Measurements from ENCODE around the gene CA5A. TPM values are rescaled to one million over a fixed set of nuclear protein-coding genes. Genes with fewer than 3 reads are reported as not detected.
A peak's percentile ranks its signal among the peaks of the same experiment; 100 is the strongest.

The CA5A gene
- total and polyA plus RNA-seq, 7 donors: not detected

DNA sequence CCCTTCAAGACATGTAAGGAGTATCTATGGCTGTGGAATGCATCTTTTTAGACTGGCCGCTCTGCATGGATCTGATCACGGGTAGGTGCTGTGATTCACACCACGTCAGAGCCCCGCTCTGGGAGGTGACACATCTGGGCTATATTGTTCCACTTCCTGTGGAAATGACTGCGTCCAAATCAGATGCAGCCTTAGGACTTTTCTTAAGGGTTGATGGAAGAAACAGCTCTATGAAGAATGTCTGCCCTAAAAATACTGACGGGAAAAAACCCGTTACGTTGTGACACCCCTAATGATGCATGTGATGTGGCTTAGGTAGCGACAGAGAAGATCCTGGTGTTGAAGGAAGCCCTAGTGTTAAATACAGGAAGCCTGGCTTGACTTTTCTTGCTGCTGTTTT, 27.1 kb upstream of the CA5A start:
- TF ChIP-seq EP300 (IDR thresholded peaks at IDR 0.05): no peak
- TF ChIP-seq, protein P1, sequence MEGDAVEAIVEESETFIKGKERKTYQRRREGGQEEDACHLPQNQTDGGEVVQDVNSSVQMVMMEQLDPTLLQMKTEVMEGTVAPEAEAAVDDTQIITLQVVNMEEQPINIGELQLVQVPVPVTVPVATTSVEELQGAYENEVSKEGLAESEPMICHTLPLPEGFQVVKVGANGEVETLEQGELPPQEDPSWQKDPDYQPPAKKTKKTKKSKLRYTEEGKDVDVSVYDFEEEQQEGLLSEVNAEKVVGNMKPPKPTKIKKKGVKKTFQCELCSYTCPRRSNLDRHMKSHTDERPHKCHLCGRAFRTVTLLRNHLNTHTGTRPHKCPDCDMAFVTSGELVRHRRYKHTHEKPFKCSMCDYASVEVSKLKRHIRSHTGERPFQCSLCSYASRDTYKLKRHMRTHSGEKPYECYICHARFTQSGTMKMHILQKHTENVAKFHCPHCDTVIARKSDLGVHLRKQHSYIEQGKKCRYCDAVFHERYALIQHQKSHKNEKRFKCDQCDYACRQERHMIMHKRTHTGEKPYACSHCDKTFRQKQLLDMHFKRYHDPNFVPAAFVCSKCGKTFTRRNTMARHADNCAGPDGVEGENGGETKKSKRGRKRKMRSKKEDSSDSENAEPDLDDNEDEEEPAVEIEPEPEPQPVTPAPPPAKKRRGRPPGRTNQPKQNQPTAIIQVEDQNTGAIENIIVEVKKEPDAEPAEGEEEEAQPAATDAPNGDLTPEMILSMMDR (IDR thresholded peaks at IDR 0.05): no peak
- TF ChIP-seq POLR2AphosphoS5 (IDR thresholded peaks at IDR 0.05): peak in 1 of 4 donors; percentile 12
- 55 to 88% methylated on average over 9 of the region's 9 CpGs for WGBS, 2 donors
- H3K4me3 ChIP-seq: no peak overlapping the region
- no peak for DNase-seq
- peaks cover 0 to 25% (median 17%) of the 10 kb centered on the region in 4 donors for H3K4me1 ChIP-seq
- H3K9me3 ChIP-seq: no peaks in the 10 kb centered on the region
- intact Hi-C loops (cut with DNase I): no loop called here
- H3K27ac ChIP-seq: peak overlapping the region in 1 of 4 donors; percentile 16
- no peaks in the 10 kb centered on the region for H3K27me3 ChIP-seq
- no peaks in the 10 kb centered on the region for H3K36me3 ChIP-seq

DNA sequence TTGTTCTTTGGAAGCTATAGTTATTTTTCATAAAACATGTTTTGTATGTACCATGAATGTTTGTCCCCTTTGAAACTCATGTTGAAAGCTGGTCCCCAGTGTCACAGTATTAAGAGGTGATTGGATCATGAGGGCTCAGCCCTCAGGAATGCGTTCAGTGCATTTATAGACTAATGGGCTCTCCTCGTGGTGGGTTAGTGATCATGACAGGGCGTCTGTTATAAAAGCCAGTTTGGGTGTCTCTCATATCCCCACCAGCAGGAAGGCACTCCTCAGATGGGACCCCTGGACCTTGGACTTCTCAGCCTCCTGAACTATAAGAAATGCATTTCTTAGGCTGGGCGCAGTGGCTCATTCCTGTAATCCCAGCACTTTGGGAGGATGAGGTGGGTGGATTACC, 25.3 kb upstream of the CA5A start:
- no peak for DNase-seq
- H3K27ac ChIP-seq: no peak overlapping the region
- intact Hi-C loops (cut with DNase I): no loop called here
- peaks cover 0 to 26% (median 12%) of the 10 kb centered on the region in 4 donors for H3K4me1 ChIP-seq
- WGBS, 2 donors: 74 to 76% methylated on average over 4 of the region's 4 CpGs
- no peaks in the 10 kb centered on the region for H3K9me3 ChIP-seq
- peaks cover 0 to 7% (median 0%) of the 10 kb centered on the region in 4 donors for H3K36me3 ChIP-seq
- TF ChIP-seq EP300 (IDR thresholded peaks at IDR 0.05) (no peak), POLR2A (IDR thresholded peaks at IDR 0.05) (no peak), POLR2AphosphoS5 (IDR thresholded peaks at IDR 0.05) (no peak)
- TF ChIP-seq, protein P1 (IDR thresholded peaks at IDR 0.05): no peak
- no peaks in the 10 kb centered on the region for H3K27me3 ChIP-seq
- no peak overlapping the region for H3K4me3 ChIP-seq

DNA sequence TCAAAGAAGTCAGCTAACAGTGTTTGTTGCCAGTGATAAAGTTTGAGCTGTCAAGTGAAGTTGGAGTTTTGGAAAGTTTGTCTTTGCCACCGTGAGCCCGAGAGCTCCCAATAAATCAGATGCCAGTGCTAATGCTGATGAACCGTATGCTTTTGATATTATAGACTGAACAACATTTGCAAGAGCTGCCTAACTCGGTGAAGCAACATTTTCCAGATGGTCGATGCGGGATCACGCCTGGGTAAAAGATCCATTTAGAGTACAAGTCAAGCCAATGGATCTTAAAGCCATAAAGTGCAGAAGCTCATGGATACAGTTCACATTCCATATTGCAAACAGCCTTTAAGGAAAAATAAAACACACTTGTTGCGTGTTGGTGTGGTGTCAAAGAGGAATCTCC, 24.5 kb upstream of the CA5A start:
- peaks cover 0 to 26% (median 9%) of the 10 kb centered on the region in 4 donors for H3K4me1 ChIP-seq
- intact Hi-C loops (cut with DNase I): no loop called here

DNA sequence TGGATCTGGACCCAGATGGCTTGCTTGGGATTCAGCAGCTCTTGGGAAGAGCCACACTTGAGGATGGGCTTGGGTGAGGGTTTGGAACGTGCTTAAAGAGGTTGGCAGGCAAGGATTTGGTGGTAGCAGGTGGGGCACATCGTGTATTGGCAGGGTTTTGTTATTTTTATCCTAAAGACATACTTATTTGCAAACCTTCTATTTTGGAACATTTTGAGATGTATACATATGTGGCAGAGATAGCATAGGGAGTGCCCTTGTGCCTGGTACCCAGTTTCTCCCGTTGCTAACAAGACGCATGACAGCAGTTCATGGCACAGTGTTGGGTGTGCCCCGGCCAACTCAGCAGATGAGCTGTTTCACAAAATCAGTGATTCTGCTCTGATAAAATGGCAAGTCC, 24.0 kb upstream of the CA5A start:
- no peak overlapping the region for H3K27ac ChIP-seq
- H3K27me3 ChIP-seq: no peaks in the 10 kb centered on the region
- intact Hi-C loops (cut with DNase I): no loop called here
- H3K36me3 ChIP-seq: peaks cover 0 to 7% (median 0%) of the 10 kb centered on the region in 4 donors
- no peaks in the 10 kb centered on the region for H3K9me3 ChIP-seq
- H3K4me3 ChIP-seq: no peak overlapping the region
- H3K4me1 ChIP-seq: peaks cover 0 to 26% (median 9%) of the 10 kb centered on the region in 4 donors
- DNase-seq: no peak
- no peak for TF ChIP-seq EP300 (IDR thresholded peaks at IDR 0.05)
- TF ChIP-seq POLR2A (IDR thresholded peaks at IDR 0.05): no peak
- TF ChIP-seq, protein P1 (IDR thresholded peaks at IDR 0.05): no peak
- no peak for TF ChIP-seq POLR2AphosphoS5 (IDR thresholded peaks at IDR 0.05)
- 88 to 91% methylated on average over 5 of the region's 5 CpGs for WGBS, 2 donors

More for the DNA sequence above, 24.5 kb upstream of the CA5A start:
- TF ChIP-seq, protein P1 (IDR thresholded peaks at IDR 0.05): no peak
- TF ChIP-seq POLR2AphosphoS5 (IDR thresholded peaks at IDR 0.05): no peak
- no peak for TF ChIP-seq EP300 (IDR thresholded peaks at IDR 0.05)
- no peak for TF ChIP-seq POLR2A (IDR thresholded peaks at IDR 0.05)
- Histone ChIP-seq H3K36me3 (peaks cover 0 to 7% (median 0%) of the 10 kb centered on the region in 4 donors), H3K27me3 (no peaks in the 10 kb centered on the region), H3K4me3 (no peak overlapping the region), H3K27ac (no peak overlapping the region), H3K9me3 (no peaks in the 10 kb centered on the region)
- no peak for DNase-seq
- 93 to 96% methylated on average over 8 of the region's 8 CpGs for WGBS, 2 donors

Measured in sigmoid colon (tissue), 7 donors.